Cerebellar nuclear complex (tissue), 1 donor: ENCODE data around the gene SPRYD3.
"Not testable (repeated sequence)": the region's sequence is repeated elsewhere in the genome, so short reads cannot be mapped to it uniquely, and the experiment has no call there.

ENCODE experiments used
- DNase-seq, 2 experiments: peaks; one replicate each; lab custom pipeline; 2025; lab: John Stamatoyannopoulos, UW

Gene SPRYD3

GRCh38 chr12:53101931-53102781 lies 23.0 kb upstream of the SPRYD3 start:
- DNase-seq: no peak

- DNase-seq: no peak
These were observed 22.1 kb upstream of the SPRYD3 start for GRCh38 chr12:53101266-53101665.

- no peak for DNase-seq
These were observed 21.4 kb upstream of the SPRYD3 start for GRCh38 chr12:53100466-53101151.

DNA sequence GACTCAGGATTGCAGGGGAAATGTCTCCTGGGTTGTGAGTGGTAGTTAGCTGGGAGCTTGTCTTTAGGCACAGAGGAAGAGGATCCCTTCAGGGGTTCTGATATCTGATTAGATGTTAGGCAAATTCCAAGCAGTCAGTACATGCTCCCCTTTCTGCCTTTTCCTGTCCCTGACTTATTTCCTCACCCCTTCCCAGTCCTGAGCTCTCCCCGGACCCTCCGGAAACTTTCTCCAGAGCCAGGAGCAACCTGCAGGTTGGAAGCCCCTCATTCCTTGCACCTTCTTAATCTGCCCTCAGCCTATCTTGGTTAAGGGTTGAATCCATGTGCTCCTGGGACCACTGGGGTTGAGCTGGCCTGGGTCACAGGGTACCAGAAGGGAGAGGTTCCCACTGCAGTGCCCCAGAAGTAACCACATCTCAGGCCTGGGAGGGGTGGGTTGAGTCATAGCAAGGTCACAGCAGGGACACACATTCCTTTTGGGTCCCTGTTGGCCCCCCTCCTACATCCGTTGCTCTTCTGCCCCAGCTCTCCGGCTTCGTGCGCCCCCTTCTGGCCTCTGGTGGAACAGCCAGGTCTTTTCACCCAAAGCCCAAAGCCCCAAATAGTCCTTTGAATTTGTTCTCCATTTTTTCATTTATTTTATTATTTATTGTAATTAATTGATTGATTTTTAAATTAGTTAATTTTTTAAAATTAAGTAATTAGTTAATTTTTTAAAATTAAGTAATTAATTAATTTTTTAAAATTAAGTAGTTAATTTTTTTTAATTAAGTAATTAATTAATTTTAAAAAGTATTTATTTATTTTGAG lies 20.1 kb upstream of the SPRYD3 start:
- DNase-seq: peak in 1 of 2 experiments; percentile 5

GRCh38 chr12:53098354-53098981 lies 19.3 kb upstream of the SPRYD3 start:
- DNase-seq: no peak

DNA sequence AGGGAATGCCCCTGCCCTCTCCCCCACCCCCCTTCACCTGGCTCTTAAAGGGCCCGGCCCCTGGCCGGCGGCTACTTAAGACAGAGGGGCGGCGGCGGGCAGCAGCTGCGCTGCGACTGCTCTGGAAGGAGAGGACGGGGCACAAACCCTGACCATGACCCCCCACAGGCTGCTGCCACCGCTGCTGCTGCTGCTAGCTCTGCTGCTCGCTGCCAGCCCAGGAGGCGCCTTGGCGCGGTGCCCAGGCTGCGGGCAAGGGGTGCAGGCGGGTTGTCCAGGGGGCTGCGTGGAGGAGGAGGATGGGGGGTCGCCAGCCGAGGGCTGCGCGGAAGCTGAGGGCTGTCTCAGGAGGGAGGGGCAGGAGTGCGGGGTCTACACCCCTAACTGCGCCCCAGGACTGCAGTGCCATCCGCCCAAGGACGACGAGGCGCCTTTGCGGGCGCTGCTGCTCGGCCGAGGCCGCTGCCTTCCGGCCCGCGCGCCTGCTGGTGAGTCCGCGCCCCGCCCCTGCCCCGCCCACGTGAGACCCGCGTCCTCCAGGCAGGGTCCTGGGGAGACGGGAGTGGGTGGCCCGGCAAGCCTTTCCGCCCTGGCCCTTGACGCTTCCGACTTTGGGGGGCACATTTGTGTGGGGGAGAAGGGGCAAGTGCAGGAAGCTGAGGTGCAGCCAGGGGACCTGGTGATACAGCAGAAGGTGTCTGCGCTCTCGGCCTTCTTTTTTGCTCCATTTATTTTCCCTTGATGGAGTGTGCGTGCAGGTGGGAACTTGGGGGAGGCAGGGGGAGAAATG lies 18.6 kb upstream of the SPRYD3 start, which contains the start of gene IGFBP6:
Gene IGFBP6, plus strand, starts transcription at position 104 of the 790 bp plus-strand sequence. Its CDS starts 51 bp downstream, at position 155.
- no peak for DNase-seq

GRCh38 chr12:53097207-53097563 lies 18.0 kb upstream of the SPRYD3 start:
- DNase-seq: peak in 1 of 2 experiments; percentile 7

DNA sequence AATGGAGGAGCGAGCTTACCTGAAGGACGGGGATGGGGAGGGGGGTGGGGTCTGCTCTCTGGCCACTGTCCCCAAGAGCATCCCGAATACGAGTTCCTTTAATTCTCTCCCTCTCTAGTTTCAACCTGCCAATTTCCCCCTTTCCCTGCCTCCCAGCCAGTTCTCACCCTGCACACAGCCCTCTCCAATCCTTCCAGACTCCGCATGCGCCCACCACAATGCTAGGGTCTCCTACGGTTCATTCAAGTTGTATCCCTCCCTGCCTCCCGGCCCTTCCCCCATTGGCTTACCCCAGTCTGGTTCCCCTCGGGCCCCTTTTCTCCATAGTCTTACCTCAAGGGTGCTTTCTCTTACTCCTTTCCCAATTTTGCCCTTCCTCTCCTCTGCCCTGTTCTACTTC lies 17.6 kb upstream of the SPRYD3 start:
- DNase-seq: no peak

DNA sequence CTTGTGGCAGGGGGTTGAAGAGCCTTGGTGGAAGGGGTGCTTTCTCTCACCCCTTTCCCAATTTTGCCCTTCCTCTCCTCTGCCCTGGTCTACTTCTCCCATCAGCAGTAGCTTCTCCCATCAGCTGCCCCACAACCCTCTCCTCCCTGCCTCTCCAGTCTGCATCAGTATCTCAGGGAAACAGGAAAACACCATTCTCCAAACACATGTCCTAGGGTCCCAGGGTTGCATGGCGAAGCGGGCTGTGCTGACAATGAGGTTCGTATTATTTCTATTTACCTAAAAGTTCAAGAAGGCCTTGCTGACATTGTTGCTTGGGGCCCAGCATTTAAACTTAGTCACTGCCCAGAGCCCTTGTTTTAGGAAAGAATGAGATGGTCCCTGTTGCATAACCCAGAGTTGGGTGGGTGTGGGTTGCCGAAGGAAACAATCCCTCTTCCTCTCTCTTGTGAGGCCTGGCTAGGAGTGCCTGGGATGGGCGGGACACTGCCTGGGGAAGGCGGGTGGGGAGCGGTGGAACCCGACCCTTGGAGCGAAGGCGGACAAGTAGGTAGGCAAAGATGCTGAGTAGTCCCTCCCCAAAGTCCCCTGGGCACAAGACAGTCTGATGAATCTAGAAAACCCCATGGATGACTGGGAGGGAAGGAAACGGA lies 17.0 kb upstream of the SPRYD3 start:
- DNase-seq: no peak

DNA sequence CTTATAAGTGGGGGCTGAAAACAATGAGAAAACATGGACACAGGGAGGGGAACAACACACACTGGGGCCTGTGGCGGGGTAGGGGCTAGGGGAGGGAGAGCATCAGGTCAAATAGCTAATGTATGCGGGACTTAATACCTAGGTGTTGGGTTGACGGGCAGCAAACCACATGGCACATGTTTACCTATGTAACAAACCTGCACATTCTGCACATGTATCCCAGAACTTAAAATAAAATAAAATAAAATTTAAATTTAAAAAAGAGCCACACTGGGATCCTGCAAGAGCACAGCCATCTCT lies 16.4 kb upstream of the SPRYD3 start:
- DNase-seq: not testable (repeated sequence)

DNA sequence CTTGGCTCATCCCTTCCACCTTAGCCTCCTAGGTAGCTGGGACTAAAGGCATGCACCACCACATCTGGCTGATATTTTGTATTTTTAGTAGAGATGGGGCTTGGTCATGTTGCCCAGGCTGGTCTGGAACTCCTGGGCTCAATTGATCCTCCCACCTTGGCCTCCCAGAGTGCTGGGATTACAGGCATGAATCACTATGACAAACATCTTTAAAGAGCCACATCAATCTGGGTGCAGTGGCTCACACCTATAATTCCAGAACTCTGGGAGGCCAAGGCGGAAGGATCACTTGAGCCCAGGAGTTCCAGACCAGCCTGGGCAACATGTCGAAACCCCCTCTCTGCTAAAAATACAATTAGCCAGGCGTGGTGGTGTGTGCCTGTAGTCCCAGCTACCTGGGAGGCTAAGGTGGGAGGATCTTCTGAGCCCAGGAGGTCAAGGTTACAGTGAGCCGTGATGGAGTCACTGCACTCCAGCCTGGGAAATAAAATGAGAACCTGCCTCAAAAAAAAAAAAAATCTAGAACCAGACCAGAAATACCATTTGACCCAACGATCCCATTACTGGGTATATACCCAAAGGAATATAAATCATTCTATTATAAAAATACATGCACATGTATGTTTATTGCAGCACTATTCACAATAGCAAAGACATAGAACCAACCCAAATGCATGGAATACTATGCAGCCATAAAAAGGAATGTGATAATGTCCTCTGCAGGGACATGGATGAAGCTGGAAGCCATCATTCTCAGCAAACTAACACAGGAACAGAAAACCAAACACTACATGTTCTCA lies 15.8 kb upstream of the SPRYD3 start:
- DNase-seq: not testable (repeated sequence)

- DNase-seq: no peak
These were observed 15.2 kb upstream of the SPRYD3 start for GRCh38 chr12:53094394-53094787.

DNA sequence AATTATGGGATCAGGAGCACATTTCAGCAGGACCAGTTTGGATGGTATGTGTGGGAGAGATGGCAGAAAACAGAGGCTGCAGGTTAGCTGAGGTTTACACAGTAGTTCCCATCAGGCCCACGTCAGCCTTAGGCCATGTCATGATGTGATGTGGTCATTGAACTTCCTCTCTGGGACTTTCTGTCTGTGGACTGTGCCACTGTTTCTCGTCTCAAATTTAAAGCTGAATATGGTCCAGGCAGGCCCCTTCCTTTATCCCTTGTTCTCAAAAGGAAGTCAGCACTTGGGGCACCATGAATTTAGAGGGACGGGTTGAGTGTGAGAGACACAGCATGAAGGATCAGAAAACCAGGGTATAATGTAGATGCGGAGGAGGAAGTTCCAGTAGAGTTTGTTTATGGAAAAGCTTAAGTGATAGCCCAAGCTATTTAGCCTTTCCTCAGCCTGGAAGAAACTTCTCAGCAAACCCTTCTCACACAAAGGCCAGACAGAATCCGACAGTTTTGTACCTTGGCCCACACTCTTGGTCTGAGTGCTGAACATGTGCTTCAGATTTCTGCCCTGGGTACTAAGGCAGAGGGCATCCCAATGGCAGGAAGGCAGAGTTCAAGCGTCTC lies 14.7 kb upstream of the SPRYD3 start:
- DNase-seq: no peak

- DNase-seq: no peak
These were observed 12.6 kb upstream of the SPRYD3 start for GRCh38 chr12:53091756-53092155.

DNA sequence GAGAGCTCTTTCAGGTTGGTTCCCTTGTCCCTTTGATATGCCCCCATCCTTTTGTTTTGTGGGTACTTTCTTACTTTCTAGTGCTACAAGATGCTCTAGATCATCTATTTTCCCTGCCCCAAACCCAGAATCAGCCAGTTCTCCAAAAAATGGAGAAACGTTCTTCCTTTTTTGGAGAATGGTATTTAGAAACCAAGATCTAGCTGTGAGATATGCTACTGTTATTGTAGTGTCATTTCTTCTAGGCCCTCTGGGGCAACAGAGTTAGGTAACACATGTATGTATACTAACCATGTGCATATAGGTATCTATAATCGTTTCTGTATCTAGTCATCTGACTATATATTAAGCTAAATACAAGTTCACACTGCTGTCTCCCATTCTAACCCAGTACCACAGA lies 11.4 kb upstream of the SPRYD3 start:
- no peak for DNase-seq

DNA sequence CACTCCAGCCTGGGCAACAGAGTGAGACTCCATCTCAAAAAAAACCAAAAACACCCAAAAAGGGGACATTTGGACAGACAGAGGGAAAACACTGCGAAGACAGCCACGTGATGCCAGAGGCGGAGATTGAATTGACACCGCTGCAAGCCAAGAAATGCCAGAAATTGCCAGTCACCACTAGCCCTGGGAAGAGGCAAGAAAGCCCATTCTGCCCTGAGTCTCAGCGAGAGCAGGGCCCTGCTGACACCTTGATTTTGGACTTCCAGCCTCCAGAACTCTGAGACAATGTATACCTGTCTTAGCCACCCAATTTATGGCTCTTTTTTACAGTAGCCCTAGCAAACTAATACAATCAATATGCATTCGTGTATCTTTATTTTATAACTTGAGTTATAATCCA lies 10.9 kb upstream of the SPRYD3 start:
- DNase-seq: no peak

DNA sequence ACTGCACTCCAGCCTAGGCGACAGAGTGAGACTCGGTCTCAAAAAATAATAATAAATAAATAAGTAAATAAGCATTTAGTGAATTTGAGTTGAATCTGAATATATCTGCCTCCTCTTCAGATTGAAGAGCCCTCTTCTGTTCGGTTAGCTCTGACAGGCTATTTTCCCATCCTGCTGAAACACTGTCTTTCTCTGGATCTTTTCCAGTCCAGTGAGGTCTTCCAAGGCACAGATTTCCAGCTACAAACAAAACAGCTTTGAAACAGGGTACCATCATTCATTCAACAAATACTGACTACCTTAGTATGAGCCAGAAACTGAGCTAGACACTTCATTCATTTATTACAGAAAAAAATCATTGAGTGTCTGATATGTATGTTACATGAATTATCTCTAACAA lies 7.2 kb upstream of the SPRYD3 start:
- no peak for DNase-seq

GRCh38 chr12:53082637-53083175 lies 3.5 kb upstream of the SPRYD3 start:
- DNase-seq: no peak
